GM12878 (cell line): Measurements from ENCODE around the gene CPNE4.

Experiments
- CBFB ChIP-seq: IDR thresholded peaks from 2 replicates; pipeline ENCODE4 v1.6.1; 2016; ENCODE audit warnings: antibody characterized with exemption, low read depth
- CBX3 ChIP-seq: fragments of 200-600 bp; sonication (generic); IDR thresholded peaks from 2 replicates; pipeline ENCODE4 v1.6.1; 2016; ENCODE audit warnings: low read depth, borderline replicate concordance
- CEBPZ ChIP-seq: fragments of 150-350 bp; IDR thresholded peaks from 2 replicates; pipeline ENCODE4 v1.6.1; 2016; ENCODE audit warnings: low read depth, low read length
- CTCF ChIP-seq, 3 experiments: IDR thresholded peaks in 2 of 3; conservative IDR thresholded peaks in 1 of 3; 2 replicates each; pipeline ENCODE4 v1.5.1; 2011; ENCODE audit warnings: low read depth in 3 of 3, low read length in 3 of 3, mild to moderate bottlenecking in 3 of 3, control low read depth in 2 of 3, moderate library complexity in 2 of 3, inconsistent platforms in 1 of 3, mixed read lengths in 1 of 3; ENCODE audit not compliant: control insufficient read depth in 2 of 3, insufficient read depth in 1 of 3; ENCODE audit errors: extremely low read depth in 1 of 3
- EGR1 ChIP-seq, 2 experiments: IDR thresholded peaks; 1 replicate in 1 of 2; 2 replicates in 1 of 2; pipeline ENCODE4 v1.6.1; 2011 to 2012; ENCODE audit warnings: low read depth in 2 of 2, low read length in 2 of 2, borderline replicate concordance in 1 of 2, mild to moderate bottlenecking in 1 of 2, moderate library complexity in 1 of 2
- EP300 ChIP-seq, 2 experiments: fragments of 150-350 bp in 1 of 2; IDR thresholded peaks; 2 replicates each; pipeline ENCODE4 v1.6.1; 2011 to 2012; ENCODE audit warnings: low read depth in 2 of 2, low read length in 2 of 2, borderline replicate concordance in 1 of 2, improper control_type of control experiment in 1 of 2, inconsistent platforms in 1 of 2; ENCODE audit not compliant: control insufficient read depth in 1 of 2
- FOS ChIP-seq: IDR thresholded peaks from 3 replicates; pipeline ENCODE4 v1.6.1; 2011; ENCODE audit warnings: borderline replicate concordance; ENCODE audit not compliant: insufficient read length; ENCODE audit errors: extremely low read depth
- MXI1 ChIP-seq: fragments of 150-350 bp; IDR thresholded peaks from 2 replicates; pipeline ENCODE4 v1.6.1; 2011; ENCODE audit warnings: low read depth, mild to moderate bottlenecking, inconsistent platforms, low read length, improper control_type of control experiment
- RAD21 ChIP-seq: IDR thresholded peaks from 2 replicates; pipeline ENCODE4 v1.6.1; 2011; ENCODE audit warnings: mild to moderate bottlenecking, low read depth, low read length, moderate library complexity; ENCODE audit not compliant: insufficient read depth
- RAD51 ChIP-seq: fragments of 450-650 bp; IDR thresholded peaks from 2 replicates; pipeline ENCODE4 v1.6.1; 2016; ENCODE audit warnings: moderate library complexity, mild to moderate bottlenecking, inconsistent platforms
- SP1 ChIP-seq: IDR thresholded peaks from one replicate; pipeline ENCODE4 v1.6.1; 2011; ENCODE audit warnings: low read depth, low read length
- TAF1 ChIP-seq: IDR thresholded peaks from 2 replicates; pipeline ENCODE4 v1.6.1; 2011; ENCODE audit warnings: mild to moderate bottlenecking, low read depth, low read length, borderline replicate concordance
- YBX1 ChIP-seq: fragments of 450-650 bp; IDR thresholded peaks from 2 replicates; pipeline ENCODE4 v1.6.1; 2016; ENCODE audit warnings: antibody characterized with exemption

- TF ChIP-seq RAD21 (no peak), EP300 (IDR thresholded peaks at IDR 0.05; ENCODE audit: borderline replicate concordance in 1 of 2, control insufficient read depth in 1 of 2, low read depth in 2 of 2, low read length in 2 of 2) (no peak), CEBPZ (no peak), CTCF (IDR thresholded peaks at IDR 0.05 in 2 of 3, conservative IDR thresholded peaks at IDR 0.05 in 1 of 3; ENCODE audit: control insufficient read depth in 2 of 3, extremely low read depth in 1 of 3, insufficient read depth in 1 of 3, low read depth in 3 of 3, low read length in 3 of 3) (no peak), YBX1 (no peak), TAF1 (no peak), FOS (no peak), MXI1 (no peak), CBFB (no peak), CBX3 (no peak), EGR1 (IDR thresholded peaks at IDR 0.05; ENCODE audit: borderline replicate concordance in 1 of 2, low read depth in 2 of 2, low read length in 2 of 2) (no peak), RAD51 (no peak), SP1 (no peak)
Observed at GRCh38 chr3:131655070-131655690, 379.6 kb downstream of the CPNE4 start.
